NCI-H2196 treated with DMSO at 0.1 percent for 48 hours (cell line): ENCODE results near the gene TMEM270.
"Not testable (repeated sequence)": the region's sequence is repeated elsewhere in the genome, so short reads cannot be mapped to it uniquely, and the experiment has no call there.

Source experiments
- DNase-seq: peaks from one replicate; lab custom pipeline; 2025; ENCODE audit not compliant: unreplicated experiment; lab: John Stamatoyannopoulos, UW

The TMEM270 gene

GRCh38 chr7:73852500-73852899 lies 8.5 kb upstream of the TMEM270 start:
- DNase-seq, result no peak

GRCh38 chr7:73856941-73857340 lies 4.0 kb upstream of the TMEM270 start:
- DNase-seq, result no peak

DNA sequence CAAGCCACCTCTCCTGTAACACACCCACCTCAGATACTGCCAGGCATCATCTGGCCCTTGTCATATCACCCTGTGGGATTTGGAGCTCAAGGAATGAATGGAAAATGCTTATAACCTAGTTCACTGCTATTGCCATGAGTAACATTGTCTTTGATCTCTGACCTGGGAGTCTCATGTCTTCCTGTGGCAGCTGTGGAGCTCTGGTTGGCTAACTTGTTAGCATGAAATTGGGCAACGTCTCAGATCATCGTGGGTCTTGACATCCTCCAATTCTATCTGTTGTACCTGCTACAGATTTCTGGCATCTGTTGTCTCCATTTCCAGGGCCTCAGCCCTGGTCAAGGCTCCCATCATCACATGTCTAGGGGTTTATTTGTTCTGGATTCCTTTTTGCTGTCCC lies 2.2 kb upstream of the TMEM270 start:
- no peak for DNase-seq

- DNase-seq, result no peak
Observed at GRCh38 chr7:73861305-73861704, 346 bp downstream of the TMEM270 start.

DNA sequence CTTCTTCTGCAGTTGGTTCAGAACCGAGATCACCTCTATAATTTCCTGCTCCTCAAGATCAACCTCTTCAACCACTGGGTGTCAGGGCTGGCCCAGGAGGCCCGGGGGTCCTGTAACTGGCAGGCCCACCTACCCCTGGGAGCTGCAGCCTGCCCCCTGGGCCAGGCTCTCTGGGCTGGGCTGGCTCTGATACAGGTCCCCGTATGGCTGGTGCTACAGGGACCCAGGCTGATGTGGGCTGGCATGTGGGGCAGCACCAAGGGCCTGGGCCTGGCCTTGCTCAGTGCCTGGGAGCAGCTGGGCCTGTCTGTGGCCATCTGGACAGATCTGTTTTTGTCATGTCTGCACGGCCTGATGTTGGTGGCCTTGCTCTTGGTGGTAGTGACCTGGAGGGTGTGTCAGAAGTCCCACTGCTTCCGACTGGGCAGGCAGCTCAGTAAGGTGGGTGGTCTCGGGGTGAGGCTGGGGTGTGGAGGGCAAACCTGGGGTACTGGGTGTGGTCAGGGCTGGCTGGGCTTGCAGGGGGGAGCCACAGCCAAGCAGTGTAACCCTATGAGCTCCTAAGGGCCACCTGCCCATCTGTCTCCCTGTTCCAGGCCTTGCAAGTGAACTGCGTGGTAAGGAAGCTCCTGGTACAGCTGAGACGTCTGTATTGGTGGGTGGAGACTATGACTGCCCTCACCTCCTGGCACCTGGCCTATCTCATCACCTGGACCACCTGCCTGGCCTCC lies 4.2 kb downstream of the TMEM270 start:
- no peak for DNase-seq

DNA sequence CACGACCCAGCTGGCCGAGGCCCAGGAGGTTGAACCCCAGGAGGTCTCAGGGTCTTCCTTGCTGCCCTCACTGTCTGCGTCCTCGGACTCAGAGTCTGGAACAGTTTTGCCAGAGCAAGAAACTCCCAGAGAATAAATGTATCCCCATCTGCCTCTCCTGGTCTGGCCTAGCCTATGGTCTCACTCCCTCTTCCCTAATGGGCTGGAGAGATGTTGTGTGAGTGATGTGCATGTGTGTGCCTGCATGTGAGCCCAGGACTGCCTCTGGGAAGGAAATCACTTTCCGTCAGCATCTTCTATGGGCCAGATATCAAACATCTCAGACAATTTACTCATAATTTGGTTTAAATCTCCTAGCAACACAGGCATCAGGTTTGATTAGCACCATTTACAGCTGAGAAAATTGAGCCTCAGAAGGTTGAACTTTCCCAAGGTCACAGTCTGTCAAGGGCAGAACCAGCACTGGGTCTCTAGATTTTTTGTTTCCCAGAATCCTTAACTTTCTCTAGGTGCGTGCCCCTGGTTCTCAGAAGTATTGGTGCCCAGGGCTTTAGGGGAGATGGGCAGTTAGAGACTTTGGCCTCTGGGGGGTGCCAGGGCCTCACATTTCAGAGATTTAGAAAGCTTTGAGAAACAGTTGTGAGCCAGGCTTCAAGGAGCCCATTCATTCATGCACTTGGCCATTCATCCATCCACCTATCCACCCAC lies 4.9 kb downstream of the TMEM270 start:
- DNase-seq, result no peak

DNA sequence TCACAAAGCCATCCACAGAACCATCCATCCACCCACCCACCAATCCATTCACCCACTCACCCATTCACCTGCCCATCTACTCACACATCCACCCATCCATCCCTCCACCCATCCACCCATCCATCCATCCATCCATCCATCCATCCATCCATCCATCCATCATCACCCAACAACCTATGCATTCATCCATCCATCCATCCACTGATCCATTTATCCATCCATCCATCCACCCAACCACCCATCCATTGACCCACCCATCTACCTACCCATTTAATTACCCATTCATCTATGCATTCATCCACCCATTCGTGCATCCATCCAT lies 5.4 kb downstream of the TMEM270 start:
- DNase-seq, result no peak

GRCh38 chr7:73869011-73869798 lies 8.2 kb downstream of the TMEM270 start:
- no peak for DNase-seq

GRCh38 chr7:73870041-73870492 lies 9.1 kb downstream of the TMEM270 start:
- DNase-seq, result no peak

- DNase-seq, result no peak
Observed at GRCh38 chr7:73871163-73872011, 10.4 kb downstream of the TMEM270 start.

DNA sequence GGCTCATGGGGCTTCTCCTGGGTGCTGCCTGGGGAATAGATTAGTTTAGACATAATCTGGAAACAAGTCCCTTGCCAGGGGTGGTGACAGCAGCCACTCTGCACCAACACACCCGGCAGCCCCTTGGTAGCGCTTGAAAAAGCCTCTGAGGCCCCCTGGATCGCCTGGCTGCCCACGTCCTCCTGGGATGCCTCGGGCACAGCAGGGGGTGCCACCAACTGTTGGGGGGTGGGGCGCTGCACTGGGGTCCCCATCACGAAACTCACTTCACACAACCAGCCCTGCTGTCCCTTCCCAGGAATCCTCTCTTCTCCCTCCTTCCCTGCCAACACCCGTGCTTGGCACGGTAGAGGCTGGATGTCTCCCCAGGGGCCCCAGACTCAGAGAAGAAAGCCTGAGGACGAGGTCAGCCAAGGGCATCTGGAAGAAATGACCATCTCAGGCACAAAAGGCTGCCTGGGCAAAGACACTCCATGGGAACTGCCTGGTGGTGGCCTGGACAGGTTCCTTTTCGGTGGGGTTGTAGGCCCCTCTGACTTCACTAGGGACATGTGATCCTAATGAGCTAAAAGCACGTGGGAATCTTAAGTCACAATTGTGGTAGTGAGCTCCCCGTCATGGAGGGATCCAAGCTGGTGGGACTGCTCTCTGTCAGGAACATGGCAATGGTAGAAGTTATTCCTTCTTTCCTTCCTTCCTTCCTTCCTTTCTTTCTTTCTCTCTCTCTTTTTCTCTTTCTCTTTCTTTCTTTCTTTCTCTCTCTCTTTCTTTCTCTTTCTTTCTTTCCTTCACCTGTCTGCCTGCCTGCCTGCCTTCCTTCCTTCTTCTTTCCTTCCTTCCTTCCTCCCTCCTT lies 11.3 kb downstream of the TMEM270 start:
- no peak for DNase-seq

GRCh38 chr7:73876361-73876760 lies 15.4 kb downstream of the TMEM270 start:
- no peak for DNase-seq

DNA sequence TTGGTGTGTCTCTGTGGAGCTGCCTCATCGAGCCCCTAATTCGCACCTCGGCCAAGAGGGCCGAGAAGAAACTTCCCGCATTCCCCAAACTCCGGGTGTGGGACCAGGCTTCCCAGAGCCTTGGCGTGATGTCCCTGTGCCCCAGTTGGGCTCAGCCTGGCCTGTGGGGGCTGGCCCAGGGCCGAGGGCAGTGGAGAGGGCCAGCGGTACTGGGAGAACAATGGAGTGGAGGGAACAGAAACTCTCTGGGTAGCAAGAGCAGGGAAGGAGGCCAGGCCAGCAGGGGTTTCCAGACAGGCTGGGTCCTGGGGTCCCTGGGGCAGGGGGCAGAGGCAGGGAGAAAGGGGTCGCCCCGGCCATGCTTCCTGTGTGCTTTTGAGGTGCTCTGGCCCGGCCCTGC lies 16.0 kb downstream of the TMEM270 start:
- DNase-seq, result no peak

- DNase-seq, result no peak
Observed at GRCh38 chr7:73879977-73880681, 19.2 kb downstream of the TMEM270 start.

DNA sequence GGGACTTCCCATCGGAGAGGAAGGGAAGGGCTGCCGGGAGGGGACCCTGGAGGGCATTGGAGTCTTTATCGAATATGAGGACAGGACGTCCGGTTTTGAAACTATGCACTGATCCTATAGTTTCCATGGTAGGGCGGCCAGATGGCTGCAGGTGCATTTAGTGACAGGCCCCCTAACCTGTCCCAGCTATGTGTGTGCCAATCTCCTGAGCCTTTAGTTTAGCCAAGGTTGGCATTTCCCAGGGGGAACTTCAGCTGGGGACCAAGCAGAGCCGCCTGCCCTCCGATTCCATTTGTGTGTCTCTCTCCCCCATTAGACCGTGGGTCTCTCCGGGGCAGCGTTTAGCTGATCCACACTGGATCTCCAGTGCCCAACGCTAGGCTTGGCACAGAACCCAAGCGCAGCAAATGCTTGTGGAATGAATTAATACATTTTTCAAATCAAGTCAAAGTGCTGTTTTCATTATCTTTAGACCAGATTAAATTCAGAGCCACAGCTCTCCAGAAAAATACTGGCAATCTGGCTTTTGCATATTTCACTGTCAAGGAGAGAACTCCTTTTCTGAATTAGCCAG lies 19.9 kb downstream of the TMEM270 start:
- DNase-seq, result no peak

DNA sequence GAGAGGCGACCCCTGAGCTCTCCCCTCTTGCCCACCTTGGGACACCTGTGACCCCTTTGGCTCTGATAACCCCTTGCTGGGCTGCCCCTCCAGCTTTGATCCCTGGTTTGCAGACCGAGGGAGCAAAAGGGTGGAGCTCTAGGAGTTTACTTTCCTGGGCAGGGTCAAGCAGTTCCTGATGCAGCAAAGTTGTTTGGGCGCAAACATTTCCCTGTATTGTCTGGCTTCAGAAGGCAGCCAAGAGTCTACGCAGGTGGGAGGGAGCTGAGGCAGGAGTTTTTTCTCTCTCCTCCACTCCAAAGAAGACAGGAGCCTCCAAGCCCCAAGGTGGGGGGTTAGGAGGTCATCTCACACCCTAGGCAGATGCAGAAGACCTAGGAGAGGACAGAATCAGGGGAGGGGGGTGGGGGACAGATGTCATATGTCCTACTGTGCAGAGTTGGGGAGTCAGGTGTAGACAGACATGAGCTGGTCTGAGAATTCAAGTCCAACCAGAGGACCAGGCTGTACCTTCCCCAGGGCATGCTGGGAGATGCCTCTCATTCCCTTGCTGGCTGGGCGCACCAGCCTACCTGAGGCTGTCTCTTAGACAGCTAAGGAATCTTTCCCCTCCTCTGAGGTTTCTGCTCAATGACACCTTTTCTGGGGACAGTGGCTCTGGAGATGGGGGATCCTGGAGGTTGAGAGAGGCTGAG lies 20.5 kb downstream of the TMEM270 start:
- DNase-seq, result no peak

GRCh38 chr7:73882047-73882402 lies 21.1 kb downstream of the TMEM270 start:
- no peak for DNase-seq

- not testable (repeated sequence) for DNase-seq
Observed at GRCh38 chr7:73884867-73885422, 24.0 kb downstream of the TMEM270 start.
